K562 (cell line): ENCODE results near the gene TESK2. TPM values are rescaled to one million over a fixed set of nuclear protein-coding genes. Genes with fewer than 3 reads are reported as not detected.

Experiments used
- CEBPB ChIP-seq: fragments of 450-650 bp; IDR thresholded peaks from 2 replicates; pipeline ENCODE4 v1.6.1; 2016; ENCODE audit warnings: missing genetic modification characterization, missing compliant biosample characterization
- CREB3L1 ChIP-seq: fragments of 450-650 bp; IDR thresholded peaks from 2 replicates; pipeline ENCODE4 v1.6.1; 2014; ENCODE audit warnings: low read depth, mild to moderate bottlenecking, moderate library complexity, borderline replicate concordance
- DNMT1 ChIP-seq: fragments of 450-650 bp; IDR thresholded peaks from 2 replicates; pipeline ENCODE4 v1.6.1; 2016; ENCODE audit warnings: antibody characterized with exemption, mild to moderate bottlenecking
- ETV1 ChIP-seq: fragments of 450-650 bp; conservative IDR thresholded peaks from 2 replicates; pipeline ENCODE4 v1.6.1; 2016; ENCODE audit warnings: missing genetic modification characterization, control low read depth, low read depth, missing compliant biosample characterization
- EWSR1 ChIP-seq: fragments of 450-650 bp; IDR thresholded peaks from 2 replicates; pipeline ENCODE4 v1.6.1; 2018; ENCODE audit warnings: borderline replicate concordance, mild to moderate bottlenecking, low read depth, moderate library complexity; ENCODE audit not compliant: partially characterized antibody
- HDAC8 ChIP-seq: fragments of 450-650 bp; IDR thresholded peaks from 2 replicates; pipeline ENCODE4 v1.6.1; 2016; ENCODE audit warnings: mild to moderate bottlenecking, missing genetic modification characterization, moderate library complexity, missing compliant biosample characterization
- HLTF ChIP-seq: fragments of 450-650 bp; IDR thresholded peaks from 2 replicates; pipeline ENCODE4 v1.6.1; 2016
- KDM1A ChIP-seq, 2 experiments: fragments of 450-650 bp; IDR thresholded peaks; 2 replicates each; pipeline ENCODE4 v1.6.1; 2016; ENCODE audit warnings: mild to moderate bottlenecking in 2 of 2
- KDM5B ChIP-seq: fragments of 200-600 bp; sonication (generic); IDR thresholded peaks from 2 replicates; pipeline ENCODE4 v1.6.1; 2012; ENCODE audit warnings: low read depth, mild to moderate bottlenecking, moderate library complexity, low read length, control low read depth, inconsistent platforms; ENCODE audit not compliant: insufficient replicate concordance
- NEUROD1 ChIP-seq: fragments of 150-350 bp; IDR thresholded peaks from 2 replicates; pipeline ENCODE4 v1.6.1; 2014; ENCODE audit warnings: borderline replicate concordance, low read length, low read depth; ENCODE audit not compliant: partially characterized antibody
- NR1H2 ChIP-seq: sonication (generic); formaldehyde crosslinking; IDR thresholded peaks from 2 replicates; pipeline ENCODE4 v1.4.0; 2020; ENCODE audit warnings: mild to moderate bottlenecking, missing genetic modification reagents
- RBM14 ChIP-seq: fragments of 200-400 bp; formaldehyde crosslinking; IDR thresholded peaks from 2 replicates; pipeline ENCODE4 v1.6.1; 2018; ENCODE audit warnings: low read depth, mild to moderate bottlenecking, low read length, moderate library complexity, borderline replicate concordance; ENCODE audit not compliant: insufficient read depth
- RREB1 ChIP-seq: fragments of 250-450 bp; sonication (Bioruptor Pico); IDR thresholded peaks from 2 replicates; pipeline ENCODE4 v1.4.0; 2020
- THAP7 ChIP-seq: fragments of 250-450 bp; sonication (Bioruptor Pico); IDR thresholded peaks from 2 replicates; pipeline ENCODE4 v1.5.0; 2021
- ZFP91 ChIP-seq: sonication (generic); formaldehyde crosslinking; IDR thresholded peaks from 2 replicates; pipeline ENCODE4 v1.8.0; 2022; ENCODE audit warnings: mild to moderate bottlenecking, missing genetic modification reagents
- ZNF165 ChIP-seq: fragments of 250-450 bp; sonication (Bioruptor Pico); IDR thresholded peaks from 2 replicates; pipeline ENCODE4 v1.4.0; 2020; ENCODE audit warnings: borderline replicate concordance
- ZNF263 ChIP-seq: sonication (generic); formaldehyde crosslinking; IDR thresholded peaks from 2 replicates; pipeline ENCODE4 v1.8.0; 2022; ENCODE audit warnings: mild to moderate bottlenecking, missing genetic modification reagents, borderline replicate concordance
- polyA plus RNA-seq, 8 experiments: library from polyadenylated mRNA; depleted of rRNA in 4 of 8; stranded (reverse) in 5 of 8; unstranded in 3 of 8; fragments of >200 nt; fragmentation: Nextera tagmentation in 2 of 8; fragmentation: Illumina TruSeq in 1 of 8; extraction: Ambion mirVana in 2 of 8; extraction: Trizol in 1 of 8; gene quantifications; 2 replicates each; pipeline versions ENCODE4 v1.2.1 to v1.2.3, GENCODE V29; 2011 to 2014; ENCODE audit warnings: inconsistent platforms in 1 of 8, missing spikeins in 1 of 8
- total RNA-seq, 7 experiments: library from RNA; depleted of rRNA in 6 of 7; stranded (reverse); fragments of >200 nt in 6 of 7; fragmentation: Illumina TruSeq in 2 of 7; extraction: Trizol in 2 of 7; gene quantifications; 2 replicates each; pipeline versions ENCODE4 v1.2.1 to v1.2.3, GENCODE V29; 2011 to 2021; ENCODE audit warnings: low replicate concordance in 1 of 7

TESK2 gene
- total and polyA plus RNA-seq, 9 of the 15 experiments (the other 6 are each of a cell fraction or from before 2014, with no cell fraction given) = 1.6 to 5.3 (median 3.7) TPM

GRCh38 chr1:45411510-45411899 is 79.5 kb downstream of the TESK2 start (continued):
- no peak for TF ChIP-seq THAP7
- TF ChIP-seq DNMT1 = no peak
- TF ChIP-seq ETV1 (tag) = peak; percentile 16; the same call in 1 of the 2 replicates
- TF ChIP-seq RREB1 (CRISPR knock-in tag) = no peak
- TF ChIP-seq NR1H2 (CRISPR knock-in tag) = no peak
- TF ChIP-seq ZFP91 (CRISPR knock-in tag) = no peak
- no peak for TF ChIP-seq KDM5B
- TF ChIP-seq HDAC8 (tag) = 0 out of 2 replicates have a peak, but pooled peaks have one; percentile 12
- no peak for TF ChIP-seq EWSR1
- TF ChIP-seq KDM1A (IDR thresholded peaks at IDR 0.05) = no peak
- TF ChIP-seq HLTF = no peak
- no peak for TF ChIP-seq ZNF263 (CRISPR knock-in tag)
- no peak for TF ChIP-seq CEBPB (tag)
- TF ChIP-seq NEUROD1 = no peak
- peak; percentile 69; the same call in 1 of the 2 replicates for TF ChIP-seq ZNF165 (CRISPR knock-in tag)
- no peak for TF ChIP-seq CREB3L1
- no peak for TF ChIP-seq RBM14
